ENCODE data around the gene MYL6.

DNA sequence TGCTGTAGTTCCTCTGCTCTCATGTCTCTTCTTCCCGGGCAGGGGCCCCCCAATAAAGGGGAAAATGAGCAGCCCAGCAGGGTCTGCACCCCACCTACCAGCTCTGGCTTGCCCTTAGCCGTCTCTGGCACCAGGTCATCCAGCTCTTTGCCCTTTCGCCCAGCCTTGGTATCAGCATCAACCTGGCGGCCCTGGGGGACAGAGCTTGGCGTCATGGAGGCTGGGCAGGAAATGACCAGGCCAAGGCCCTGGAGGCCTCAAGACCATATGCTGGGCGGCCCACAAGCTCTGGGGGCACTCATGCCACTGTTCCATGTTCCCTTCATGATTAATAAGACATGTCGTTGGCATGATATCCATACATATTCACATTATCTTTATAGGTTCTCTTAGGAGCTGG lies 14.7 kb downstream of the MYL6 start:
- TF ChIP-seq, protein P1, sequence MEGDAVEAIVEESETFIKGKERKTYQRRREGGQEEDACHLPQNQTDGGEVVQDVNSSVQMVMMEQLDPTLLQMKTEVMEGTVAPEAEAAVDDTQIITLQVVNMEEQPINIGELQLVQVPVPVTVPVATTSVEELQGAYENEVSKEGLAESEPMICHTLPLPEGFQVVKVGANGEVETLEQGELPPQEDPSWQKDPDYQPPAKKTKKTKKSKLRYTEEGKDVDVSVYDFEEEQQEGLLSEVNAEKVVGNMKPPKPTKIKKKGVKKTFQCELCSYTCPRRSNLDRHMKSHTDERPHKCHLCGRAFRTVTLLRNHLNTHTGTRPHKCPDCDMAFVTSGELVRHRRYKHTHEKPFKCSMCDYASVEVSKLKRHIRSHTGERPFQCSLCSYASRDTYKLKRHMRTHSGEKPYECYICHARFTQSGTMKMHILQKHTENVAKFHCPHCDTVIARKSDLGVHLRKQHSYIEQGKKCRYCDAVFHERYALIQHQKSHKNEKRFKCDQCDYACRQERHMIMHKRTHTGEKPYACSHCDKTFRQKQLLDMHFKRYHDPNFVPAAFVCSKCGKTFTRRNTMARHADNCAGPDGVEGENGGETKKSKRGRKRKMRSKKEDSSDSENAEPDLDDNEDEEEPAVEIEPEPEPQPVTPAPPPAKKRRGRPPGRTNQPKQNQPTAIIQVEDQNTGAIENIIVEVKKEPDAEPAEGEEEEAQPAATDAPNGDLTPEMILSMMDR (IDR thresholded peaks at IDR 0.05): no peak
- TF ChIP-seq POLR2AphosphoS5 (IDR thresholded peaks at IDR 0.05): no peak
- TF ChIP-seq POLR2A (IDR thresholded peaks at IDR 0.05): no peak

Data from breast epithelium (tissue), 3 donors.